Measurements from ENCODE around the gene MALT1.
"Not testable (repeated sequence)": the region's sequence is repeated elsewhere in the genome, so short reads cannot be mapped to it uniquely, and the experiment has no call there.

The MALT1 gene

GRCh38 chr18:58732471-58732870 is 61.2 kb downstream of the MALT1 start:
- DNase-seq (ENCODE audit: low spot score), result no peak

DNA sequence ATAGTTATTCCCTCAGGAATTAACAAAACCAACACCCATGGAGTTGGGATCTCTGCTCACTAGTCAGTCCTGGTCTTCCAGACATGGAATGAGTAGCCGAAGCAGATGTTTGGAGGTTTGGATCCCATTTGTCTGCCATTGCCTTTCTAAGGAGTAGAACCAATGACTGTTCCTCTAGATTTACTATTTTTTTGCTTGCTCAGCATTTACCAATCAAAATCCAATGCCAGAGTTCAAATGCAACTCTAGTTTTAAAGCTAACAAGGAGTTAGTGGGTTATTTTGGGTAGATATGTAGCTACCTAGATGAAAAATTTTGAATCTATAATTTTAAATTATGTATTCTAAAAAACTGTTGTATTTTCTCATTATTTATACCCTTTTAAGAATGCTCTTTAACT is 62.6 kb downstream of the MALT1 start:
- no peak for DNase-seq (ENCODE audit: low spot score)

DNA sequence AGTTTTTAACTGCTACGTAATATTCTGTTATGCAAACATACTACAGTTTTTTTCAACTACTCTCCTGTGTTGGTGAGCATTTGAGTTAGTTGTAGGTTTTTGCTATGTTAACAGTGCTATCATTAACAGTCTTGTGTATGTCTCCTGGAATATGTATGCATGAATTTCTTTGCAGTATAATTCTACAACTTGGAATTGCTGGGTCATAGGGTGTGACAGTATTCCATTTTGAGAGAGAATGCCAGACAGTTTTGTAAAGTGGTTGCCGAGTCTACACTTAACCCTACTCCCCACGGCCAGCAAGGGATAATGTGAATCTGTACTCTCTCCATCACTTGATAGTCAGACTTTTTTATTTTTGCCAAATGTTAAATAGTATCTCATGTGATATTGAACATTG is 67.1 kb downstream of the MALT1 start:
- DNase-seq (ENCODE audit: low spot score), result no peak

- DNase-seq (ENCODE audit: low spot score), result no peak
These were observed 74.6 kb downstream of the MALT1 start for GRCh38 chr18:58745914-58746313.

DNA sequence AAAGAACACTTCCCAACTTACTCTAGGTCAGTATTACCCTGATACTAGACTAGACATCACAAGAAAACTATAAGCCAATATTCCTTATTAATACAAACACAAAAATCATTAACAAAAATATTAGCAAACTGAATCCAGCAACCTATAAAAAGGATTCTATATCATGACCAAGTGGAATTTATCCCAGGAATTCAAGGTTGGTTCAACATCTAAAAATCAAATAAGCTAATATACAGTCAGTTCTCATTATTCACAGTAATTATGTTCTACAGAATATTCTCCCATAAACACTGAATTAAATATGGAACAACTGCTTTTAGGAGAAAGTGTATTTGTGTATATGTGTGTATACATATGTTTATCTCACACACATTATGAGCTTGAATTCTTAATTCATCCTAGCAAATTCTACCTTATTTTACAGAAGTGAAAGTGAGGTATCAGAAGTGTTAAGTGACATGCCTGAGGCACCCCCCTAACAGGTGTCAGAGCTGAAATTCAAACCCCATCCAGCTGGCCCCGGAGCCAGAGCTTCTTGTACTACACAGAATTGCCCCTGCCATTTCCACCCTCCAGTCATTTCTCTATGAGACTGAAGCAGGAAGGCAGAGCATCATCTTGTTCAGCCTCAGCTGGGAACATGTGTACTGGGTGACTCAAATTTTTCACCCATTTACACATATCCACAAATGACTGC is 77.8 kb downstream of the MALT1 start:
- no peak for DNase-seq (ENCODE audit: low spot score)

DNA sequence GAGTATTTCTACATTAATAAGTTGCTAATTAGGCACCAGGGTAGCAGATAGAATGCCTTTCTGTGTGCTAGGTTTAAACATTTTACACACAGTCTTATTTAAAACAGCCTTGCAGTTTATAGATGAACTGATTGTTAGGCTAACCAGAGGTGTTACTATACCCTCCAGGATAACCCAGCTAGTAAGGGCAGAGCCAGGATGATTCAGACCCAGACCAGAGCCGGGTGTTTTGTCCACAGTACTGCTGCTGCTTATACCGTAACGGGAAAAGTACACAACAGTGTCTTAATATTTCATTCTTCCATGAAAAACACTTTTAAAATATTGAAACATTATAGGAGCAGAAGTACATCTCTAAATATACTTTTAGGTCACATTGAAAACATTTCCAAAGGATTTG is 82.7 kb downstream of the MALT1 start:
- DNase-seq (ENCODE audit: low spot score), result no peak

- DNase-seq (ENCODE audit: low spot score), result no peak
These were observed 83.3 kb downstream of the MALT1 start for GRCh38 chr18:58754544-58755068.

- DNase-seq (ENCODE audit: low spot score), result no peak
These were observed 84.2 kb downstream of the MALT1 start for GRCh38 chr18:58755304-58756010.

GRCh38 chr18:58756148-58756547 is 84.9 kb downstream of the MALT1 start:
- no peak for DNase-seq (ENCODE audit: low spot score)

DNA sequence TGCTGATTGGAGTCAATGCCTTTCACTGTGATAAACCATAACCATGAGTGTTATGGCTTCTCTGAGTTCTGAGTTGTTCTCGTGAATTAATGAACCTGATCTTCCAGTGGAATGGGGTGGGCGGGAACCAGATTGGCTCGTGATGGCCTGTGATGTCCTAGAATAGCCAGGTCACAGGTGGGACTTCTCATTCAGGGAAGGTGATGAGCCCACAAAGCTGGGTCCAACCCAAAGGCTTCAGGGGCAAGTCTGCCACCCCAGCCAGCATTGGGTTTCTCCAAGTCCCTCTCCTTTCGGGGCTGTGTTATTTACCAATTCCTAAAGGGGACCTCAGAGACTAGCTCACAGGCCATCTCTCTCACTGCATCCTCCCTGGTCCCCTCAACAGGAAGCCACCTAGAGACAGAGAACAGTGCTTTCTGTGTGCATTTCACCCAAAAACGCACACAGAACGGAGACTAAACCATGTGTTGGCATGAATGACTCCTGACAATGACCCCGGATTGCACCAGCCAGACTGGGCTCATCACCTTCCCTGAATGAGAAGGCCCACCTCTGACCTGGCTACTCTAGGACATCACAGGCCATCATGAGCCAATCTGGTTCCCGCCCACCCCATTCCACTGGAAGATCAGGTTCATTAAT is 85.5 kb downstream of the MALT1 start:
- no peak for DNase-seq (ENCODE audit: low spot score)

DNA sequence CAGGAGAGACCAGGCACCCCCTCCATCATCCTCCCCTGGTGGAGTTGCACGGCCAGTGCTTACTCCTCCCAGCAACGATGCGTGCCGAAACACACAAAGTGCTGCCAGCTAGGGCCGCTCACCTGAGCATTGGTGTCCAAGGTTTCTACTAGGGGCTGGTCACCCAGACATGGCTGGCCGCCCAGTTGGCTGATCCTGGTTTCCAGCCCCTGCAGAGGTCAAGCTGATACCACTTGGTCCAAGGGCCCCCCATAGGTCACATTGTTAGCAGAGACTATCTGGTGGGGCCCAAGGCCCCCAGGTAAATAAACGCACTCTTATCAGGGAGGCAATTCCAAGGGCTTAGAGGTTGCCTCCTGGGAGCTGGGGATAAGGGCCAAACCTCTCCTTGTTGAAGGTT is 86.1 kb downstream of the MALT1 start:
- not testable (repeated sequence) for DNase-seq (ENCODE audit: low spot score)

DNA sequence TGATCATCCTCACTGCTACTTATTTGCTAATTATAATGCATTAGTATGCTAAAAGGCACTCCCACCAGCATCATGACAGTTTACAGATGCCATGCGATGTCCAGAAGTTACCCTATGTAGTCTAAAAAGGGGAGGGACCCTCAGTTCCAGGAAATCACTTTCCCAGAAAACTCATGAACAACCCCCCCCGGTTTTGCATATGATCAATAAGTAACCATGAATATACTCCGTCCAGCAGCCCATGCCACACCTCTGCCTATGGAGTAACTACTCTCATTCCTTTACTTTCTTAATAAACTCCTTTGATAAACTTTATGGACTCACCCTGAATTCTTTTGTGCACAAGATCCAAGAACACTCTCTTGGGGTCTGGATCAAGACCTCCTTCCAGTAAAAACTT is 86.8 kb downstream of the MALT1 start:
- DNase-seq (ENCODE audit: low spot score), result no peak

DNA sequence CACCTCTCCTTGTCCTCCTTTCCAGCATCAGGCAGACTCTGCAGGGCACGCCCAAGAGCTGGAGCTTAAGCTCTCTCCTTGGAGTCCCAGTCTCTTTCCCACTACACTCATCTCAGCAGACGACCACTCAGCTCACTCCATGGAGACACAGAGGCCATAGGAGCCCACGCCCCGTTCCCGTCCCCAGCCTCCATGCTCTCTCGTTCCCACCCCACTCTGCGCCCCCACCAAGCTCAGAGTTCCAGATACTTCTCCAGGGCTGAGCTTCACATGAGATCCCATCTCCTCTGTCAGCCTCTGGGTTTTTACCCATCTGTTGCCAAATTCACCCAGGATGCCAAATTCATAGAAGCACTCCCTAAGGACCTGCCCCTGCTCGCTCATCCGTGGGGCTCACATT is 87.3 kb downstream of the MALT1 start:
- DNase-seq (ENCODE audit: low spot score), result no peak

DNA sequence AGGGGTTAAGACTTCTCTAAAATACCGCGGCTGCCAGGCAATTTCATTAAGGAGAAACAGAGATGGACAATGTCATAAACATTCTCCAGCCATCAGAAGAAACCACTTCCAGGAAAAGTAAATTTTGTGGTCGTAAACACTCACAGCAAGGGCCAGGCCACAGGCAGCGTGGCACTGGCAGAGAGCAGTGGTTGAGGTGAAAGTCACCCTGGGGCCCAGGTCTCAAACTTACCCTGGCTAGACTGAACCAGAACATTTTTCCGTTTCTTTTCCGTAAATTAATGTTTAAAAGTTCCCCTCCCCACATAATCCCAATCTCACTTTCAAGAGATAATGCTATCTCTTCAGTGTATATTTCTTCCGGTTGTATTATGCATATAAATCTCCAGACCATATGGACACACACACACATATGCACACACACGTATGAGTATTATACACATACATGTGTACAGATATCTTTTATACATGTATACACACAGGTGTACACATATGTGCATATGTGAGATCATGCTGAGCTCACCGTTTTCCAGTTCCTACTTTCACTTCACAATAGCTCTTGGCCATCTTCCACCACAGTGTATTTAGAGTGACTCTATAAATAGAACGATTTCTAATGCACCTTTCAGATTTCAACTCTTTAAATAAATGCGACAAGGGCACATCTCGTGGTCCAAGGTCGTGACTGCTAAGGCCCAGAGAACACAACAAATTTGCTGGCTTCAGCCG is 90.1 kb downstream of the MALT1 start:
- no peak for DNase-seq (ENCODE audit: low spot score)

- DNase-seq (ENCODE audit: low spot score), result no peak
These were observed 90.9 kb downstream of the MALT1 start for GRCh38 chr18:58761970-58762780.

DNA sequence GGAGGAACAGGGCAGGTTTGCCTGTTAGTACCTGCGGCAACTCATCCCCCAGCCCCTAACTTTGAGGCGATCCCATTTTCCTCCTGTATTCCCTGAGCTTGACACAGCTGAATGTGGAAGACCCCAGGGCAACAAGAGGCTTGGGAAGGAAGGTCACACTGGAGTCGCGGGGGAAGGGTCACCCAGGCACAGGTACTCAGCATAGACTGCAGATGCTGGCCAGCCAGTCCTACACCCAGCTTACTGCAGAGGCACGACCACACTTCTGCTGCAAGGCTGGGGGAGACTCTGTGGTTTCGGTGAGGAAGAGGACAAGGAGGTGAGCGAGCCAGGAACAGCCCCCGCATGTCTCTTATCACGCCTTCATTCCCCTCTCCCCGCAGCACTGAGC is 91.5 kb downstream of the MALT1 start:
- DNase-seq (ENCODE audit: low spot score), result no peak

DNA sequence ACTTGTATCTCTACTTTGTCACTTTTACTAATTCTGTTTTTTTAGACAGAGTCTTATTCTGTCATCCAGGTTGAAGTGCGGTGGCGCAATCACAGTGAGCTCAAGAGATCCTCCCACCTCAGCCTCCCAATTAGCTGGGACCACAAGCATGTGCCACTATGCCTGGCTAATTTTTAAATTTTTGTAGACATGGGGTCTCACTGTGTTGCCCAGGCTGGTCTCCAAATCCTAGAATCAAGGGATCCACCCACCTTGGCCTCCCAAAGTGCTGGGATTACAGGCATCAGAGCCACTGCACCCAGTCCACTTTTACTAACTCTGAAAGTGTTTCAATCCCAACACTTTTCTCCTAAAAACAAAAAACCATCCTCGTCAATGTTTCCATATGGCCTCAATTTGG is 94.9 kb downstream of the MALT1 start:
- DNase-seq (ENCODE audit: low spot score), result no peak

DNA sequence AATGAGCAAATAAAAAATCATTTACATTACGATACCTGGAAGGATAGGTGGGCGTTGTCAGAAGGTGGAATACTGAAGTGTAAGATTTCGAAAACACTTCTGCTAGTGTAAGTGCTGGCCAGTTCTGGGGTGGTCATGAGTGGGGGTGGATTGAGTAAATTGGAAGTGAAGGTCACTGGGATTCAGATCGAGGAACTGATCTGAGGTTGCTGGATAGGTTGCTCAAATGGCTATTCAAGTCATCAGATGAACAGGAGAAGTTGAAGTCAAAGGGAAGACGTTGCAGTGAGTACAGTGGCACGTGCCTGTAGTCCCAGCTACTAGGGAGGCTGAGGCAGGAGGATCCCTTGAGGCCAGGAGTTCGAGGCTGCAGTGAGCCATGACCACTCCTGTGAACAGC is 95.7 kb downstream of the MALT1 start:
- no peak for DNase-seq (ENCODE audit: low spot score)

DNA sequence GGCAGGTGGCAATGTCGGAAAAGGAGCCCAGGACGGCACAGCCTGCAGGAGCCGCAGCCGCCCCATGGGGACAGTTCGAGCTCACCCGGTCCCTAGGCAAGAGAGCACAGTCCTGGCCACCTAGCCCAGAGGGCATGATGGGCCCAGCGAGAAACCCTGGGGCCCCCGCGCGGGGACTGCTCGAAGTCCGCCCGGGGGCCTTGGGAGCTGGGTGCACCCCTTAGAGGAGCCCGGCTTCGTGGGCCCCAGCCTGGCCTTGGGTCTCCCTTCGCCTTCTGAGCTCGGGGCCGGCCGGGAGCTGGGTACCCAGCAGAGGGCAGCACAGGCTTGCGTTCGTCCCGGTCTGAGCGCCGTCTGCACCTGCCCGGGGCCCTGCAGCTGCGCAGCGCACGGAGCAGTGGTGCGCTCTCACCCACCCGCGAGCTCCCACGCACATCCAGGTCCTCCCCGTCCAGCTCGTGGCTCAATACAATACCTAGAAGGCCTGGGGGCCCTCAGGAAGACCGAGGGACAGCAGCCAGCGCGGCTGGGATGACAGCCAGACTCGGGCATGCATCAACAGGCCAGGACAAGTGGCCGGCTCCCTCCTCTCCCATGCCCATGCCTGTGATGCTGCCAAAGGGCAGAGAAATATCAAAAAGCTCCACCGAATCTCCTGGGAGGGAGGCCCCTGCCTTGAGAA is 97.2 kb downstream of the MALT1 start:
- DNase-seq (ENCODE audit: low spot score), result peak; percentile 98

GRCh38 chr18:58769321-58769720 is 98.1 kb downstream of the MALT1 start:
- no peak for DNase-seq (ENCODE audit: low spot score)

DNA sequence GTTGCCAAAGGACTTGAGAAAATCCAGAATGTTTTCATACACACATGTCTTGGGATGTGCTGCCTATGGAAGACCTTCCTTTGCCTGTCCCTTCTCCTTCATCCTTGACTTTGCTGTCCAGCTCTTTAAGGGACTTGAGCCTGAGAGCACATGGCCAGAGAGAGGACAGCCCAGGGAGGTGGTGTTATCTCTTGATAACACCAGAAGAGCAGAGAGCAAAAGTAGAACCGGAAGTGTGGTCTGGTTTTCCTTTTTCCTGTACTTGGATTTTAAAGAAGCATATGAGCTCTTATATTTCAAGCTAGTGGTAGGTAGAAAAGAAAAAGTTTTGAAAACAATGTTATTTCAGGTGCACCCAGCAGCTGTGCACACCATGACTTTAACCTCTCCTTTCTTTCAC is 99.3 kb downstream of the MALT1 start:
- no peak for DNase-seq (ENCODE audit: low spot score)
